Natural killer cell (primary cell): ENCODE results near the gene TPSB2. TPM values are rescaled to one million over a fixed set of nuclear protein-coding genes. Genes with fewer than 3 reads are reported as not detected.

Experiments used
- ATAC-seq, 3 donors: fragments of 150-1000 bp in 2 of 3; fragments of 200-7000 bp in 1 of 3; cut with Tn5 transposase; 1 replicate in 1 of 3; 2 replicates in 2 of 3; pipeline ENCODE4 v1.10.0; 2021; ENCODE audit warnings: mild to moderate bottlenecking in 2 of 3, moderate library complexity in 2 of 3
- DNase-seq, 2 donors: peaks; one replicate each; pipeline versions ENCODE4 v3.0.0 to v3.0.0-alpha.2; 2013 to 2021; ENCODE audit warnings: mixed read lengths in 1 of 2
- H3K27ac ChIP-seq: one replicate; pipeline ENCODE4 v1.5.1; 2013; ENCODE audit warnings: mild to moderate bottlenecking, low read length
- H3K27me3 ChIP-seq: one replicate; pipeline ENCODE4 v1.6.1; 2013; ENCODE audit warnings: low read length; ENCODE audit not compliant: control insufficient read depth, insufficient read depth
- H3K36me3 ChIP-seq: one replicate; pipeline ENCODE4 v1.6.1; 2013; ENCODE audit warnings: low read length; ENCODE audit not compliant: control insufficient read depth, insufficient read depth
- H3K4me1 ChIP-seq: one replicate; pipeline ENCODE4 v1.6.1; 2013; ENCODE audit warnings: low read length; ENCODE audit not compliant: control insufficient read depth, insufficient read depth
- H3K4me3 ChIP-seq: one replicate; pipeline ENCODE4 v1.5.1; 2013; ENCODE audit warnings: low read length
- H3K9me3 ChIP-seq: one replicate; pipeline ENCODE4 v1.6.1; 2013; ENCODE audit warnings: low read length; ENCODE audit not compliant: control insufficient read depth, insufficient read depth
- H3K27ac Mint-ChIP-seq, 2 donors: one replicate each; pipeline ENCODE4 v1.8.0; 2022; ENCODE audit warnings: mild to moderate bottlenecking in 2 of 2, mixed read lengths in 2 of 2, moderate library complexity in 1 of 2
- H3K27me3 Mint-ChIP-seq, 2 donors: one replicate each; pipeline ENCODE4 v1.8.0; 2022; ENCODE audit warnings: low read depth in 2 of 2, mixed read lengths in 2 of 2
- H3K36me3 Mint-ChIP-seq: one replicate; pipeline ENCODE4 v1.8.0; 2022; ENCODE audit warnings: mixed read lengths
- H3K4me1 Mint-ChIP-seq, 2 donors: one replicate each; pipeline ENCODE4 v1.8.0; 2022; ENCODE audit warnings: mixed read lengths in 2 of 2
- H3K4me3 Mint-ChIP-seq: one replicate; pipeline ENCODE4 v1.8.0; 2022; ENCODE audit warnings: mild to moderate bottlenecking, moderate library complexity, mixed read lengths
- H3K9me3 Mint-ChIP-seq, 2 donors: one replicate each; pipeline ENCODE4 v1.8.0; 2022; ENCODE audit warnings: mixed read lengths in 2 of 2
- WGBS: methylation state at CpG from one replicate; pipeline ENCODE4 v1.1.7; 2013; ENCODE audit warnings: missing lambda C conversion rate; ENCODE audit not compliant: insufficient coverage; 5-methylcytosine and 5-hydroxymethylcytosine counted together
- intact Hi-C: fragments of 100-400 bp; cut with micrococcal nuclease; formaldehyde crosslinking; loops from one replicate; pipeline ENCODE4 v1.14.2; 2022
- total RNA-seq, 4 donors: library from RNA; stranded (reverse); fragments of 120-200 nt in 1 of 4; gene quantifications; one replicate each; pipeline versions ENCODE4 v1.2.3 to v1.2.4, GENCODE V29; 2013 to 2022
- TF ChIP-seq, protein P1 (sequence below): fragments of 200-600 bp; IDR thresholded peaks from one replicate; pipeline ENCODE4 v1.8.0; 2022; ENCODE audit warnings: antibody characterized with exemption

TPSB2 gene
- total RNA-seq, 3 donors from 2014 or later (not counting 1 experiment from before 2014, with no cell fraction given) = 12.6 TPM; not detected in 2

DNA sequence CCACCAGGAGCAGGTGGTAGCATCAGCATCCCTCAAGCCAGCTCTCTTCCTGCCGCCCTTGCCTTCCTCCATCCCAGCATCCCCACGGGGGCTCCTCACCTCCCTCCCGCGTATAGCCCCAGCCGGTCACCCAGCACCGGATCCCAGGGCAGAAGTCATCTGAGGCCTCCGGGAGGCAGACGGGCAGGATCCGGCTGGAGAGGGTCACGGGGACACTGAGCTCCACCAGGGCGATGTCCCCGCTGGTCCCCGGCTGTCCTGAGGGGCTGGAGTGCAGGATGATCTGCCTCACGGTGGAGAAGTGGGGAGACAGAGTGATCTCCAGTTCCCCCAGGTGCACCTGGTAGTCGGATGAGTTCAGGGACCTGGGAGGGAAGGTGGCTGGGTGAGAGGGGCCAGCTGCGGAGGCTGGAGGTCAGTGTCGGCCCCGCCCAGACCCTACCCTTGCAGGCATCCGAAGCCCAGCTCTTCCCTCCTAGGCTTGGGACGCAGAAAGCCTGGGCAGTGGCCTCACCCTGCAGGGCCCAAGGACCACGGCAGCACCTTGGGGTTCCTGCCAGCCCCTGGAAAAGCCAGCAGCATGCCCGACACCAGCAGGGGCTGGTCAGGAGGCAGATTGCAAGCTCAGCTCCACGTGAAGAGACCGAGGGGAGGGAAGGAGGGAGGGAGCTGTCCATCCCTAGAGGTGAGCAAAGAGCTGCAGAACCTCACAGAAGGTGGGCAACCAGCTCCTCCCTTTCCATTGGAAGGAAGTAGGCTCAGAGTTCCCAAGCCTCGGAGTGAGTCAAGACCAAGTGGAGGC is 7.2 kb downstream of the TPSB2 start:
- Mint-ChIP-seq H3K9me3 (no peaks in the 10 kb centered on the region), H3K27ac (no peak overlapping the region), H3K4me3 (no peak overlapping the region), H3K4me1 (no peaks in the 10 kb centered on the region), H3K36me3 (no peaks in the 10 kb centered on the region), H3K27me3 (no peaks in the 10 kb centered on the region)
- TF ChIP-seq, protein P1, sequence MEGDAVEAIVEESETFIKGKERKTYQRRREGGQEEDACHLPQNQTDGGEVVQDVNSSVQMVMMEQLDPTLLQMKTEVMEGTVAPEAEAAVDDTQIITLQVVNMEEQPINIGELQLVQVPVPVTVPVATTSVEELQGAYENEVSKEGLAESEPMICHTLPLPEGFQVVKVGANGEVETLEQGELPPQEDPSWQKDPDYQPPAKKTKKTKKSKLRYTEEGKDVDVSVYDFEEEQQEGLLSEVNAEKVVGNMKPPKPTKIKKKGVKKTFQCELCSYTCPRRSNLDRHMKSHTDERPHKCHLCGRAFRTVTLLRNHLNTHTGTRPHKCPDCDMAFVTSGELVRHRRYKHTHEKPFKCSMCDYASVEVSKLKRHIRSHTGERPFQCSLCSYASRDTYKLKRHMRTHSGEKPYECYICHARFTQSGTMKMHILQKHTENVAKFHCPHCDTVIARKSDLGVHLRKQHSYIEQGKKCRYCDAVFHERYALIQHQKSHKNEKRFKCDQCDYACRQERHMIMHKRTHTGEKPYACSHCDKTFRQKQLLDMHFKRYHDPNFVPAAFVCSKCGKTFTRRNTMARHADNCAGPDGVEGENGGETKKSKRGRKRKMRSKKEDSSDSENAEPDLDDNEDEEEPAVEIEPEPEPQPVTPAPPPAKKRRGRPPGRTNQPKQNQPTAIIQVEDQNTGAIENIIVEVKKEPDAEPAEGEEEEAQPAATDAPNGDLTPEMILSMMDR = no peak
- ATAC-seq (no peak), DNase-seq (no peak)
- H3K4me3 ChIP-seq = no peak overlapping the region
- peaks cover 3% of the 10 kb centered on the region for H3K4me1 ChIP-seq
- 75% methylated on average over 25 of the region's 25 CpGs for WGBS
- no peaks in the 10 kb centered on the region for H3K27me3 ChIP-seq
- intact Hi-C loops = no loop called here
- no peak overlapping the region for H3K27ac ChIP-seq
- H3K36me3 ChIP-seq = no peaks in the 10 kb centered on the region
- H3K9me3 ChIP-seq = no peaks in the 10 kb centered on the region

DNA sequence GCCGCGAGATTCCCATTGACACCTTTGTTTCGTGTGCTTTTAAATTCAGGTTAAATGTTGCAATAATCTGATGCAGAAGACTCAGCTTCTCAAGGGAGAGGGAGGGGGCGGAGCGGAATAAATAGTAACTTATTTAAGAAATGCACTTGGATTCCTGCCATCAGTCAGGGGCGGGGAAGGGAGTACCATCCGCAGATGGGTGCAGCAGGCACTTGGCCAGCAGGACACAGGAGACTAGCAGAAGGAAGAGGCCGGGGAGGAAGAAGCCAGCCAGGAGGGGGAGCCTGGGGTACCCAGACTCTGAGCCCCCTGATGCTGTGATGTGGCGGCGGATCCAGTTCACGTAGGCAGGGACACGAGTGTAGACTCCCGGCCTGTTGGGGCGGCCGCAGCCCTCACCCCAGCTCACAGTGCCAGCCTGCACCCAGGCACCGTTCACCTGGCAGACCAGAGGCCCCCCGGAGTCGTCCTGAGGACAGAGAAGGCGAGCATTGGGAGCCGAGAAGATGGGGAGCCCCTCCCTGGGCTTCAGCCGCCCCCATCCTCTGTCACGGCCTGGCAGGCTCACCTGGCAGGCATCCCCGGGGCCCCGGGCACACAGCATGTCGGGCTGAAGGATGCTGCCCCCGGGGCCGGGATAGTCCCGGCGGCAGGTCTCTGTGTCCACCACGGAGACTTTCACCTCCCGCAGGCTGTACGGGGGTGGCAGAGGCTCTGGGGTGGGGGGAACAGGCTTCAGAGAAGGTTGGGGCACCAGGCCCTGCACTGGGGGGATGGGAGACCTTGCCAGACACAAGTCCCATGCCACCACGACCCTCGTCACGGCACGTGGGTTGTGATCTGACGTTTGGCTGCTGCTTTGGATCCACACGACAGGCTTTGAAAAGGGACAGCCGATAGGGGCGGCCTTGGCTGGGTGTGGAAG is 8.1 kb downstream of the TPSB2 start:
- Histone ChIP-seq H3K9me3 (no peaks in the 10 kb centered on the region), H3K27ac (no peak overlapping the region), H3K4me1 (peaks cover 3% of the 10 kb centered on the region), H3K27me3 (no peaks in the 10 kb centered on the region), H3K4me3 (no peak overlapping the region), H3K36me3 (no peaks in the 10 kb centered on the region)
- no peaks in the 10 kb centered on the region for H3K4me1 Mint-ChIP-seq
- no peak for ATAC-seq
- no peaks in the 10 kb centered on the region for H3K9me3 Mint-ChIP-seq
- TF ChIP-seq, protein P1 = no peak
- DNase-seq = no peak
- H3K27ac Mint-ChIP-seq = no peak overlapping the region
- no peaks in the 10 kb centered on the region for H3K27me3 Mint-ChIP-seq
- no peak overlapping the region for H3K4me3 Mint-ChIP-seq
- intact Hi-C loops = no loop called here
- 83% methylated on average over 40 of the region's 40 CpGs for WGBS
- no peaks in the 10 kb centered on the region for H3K36me3 Mint-ChIP-seq

DNA sequence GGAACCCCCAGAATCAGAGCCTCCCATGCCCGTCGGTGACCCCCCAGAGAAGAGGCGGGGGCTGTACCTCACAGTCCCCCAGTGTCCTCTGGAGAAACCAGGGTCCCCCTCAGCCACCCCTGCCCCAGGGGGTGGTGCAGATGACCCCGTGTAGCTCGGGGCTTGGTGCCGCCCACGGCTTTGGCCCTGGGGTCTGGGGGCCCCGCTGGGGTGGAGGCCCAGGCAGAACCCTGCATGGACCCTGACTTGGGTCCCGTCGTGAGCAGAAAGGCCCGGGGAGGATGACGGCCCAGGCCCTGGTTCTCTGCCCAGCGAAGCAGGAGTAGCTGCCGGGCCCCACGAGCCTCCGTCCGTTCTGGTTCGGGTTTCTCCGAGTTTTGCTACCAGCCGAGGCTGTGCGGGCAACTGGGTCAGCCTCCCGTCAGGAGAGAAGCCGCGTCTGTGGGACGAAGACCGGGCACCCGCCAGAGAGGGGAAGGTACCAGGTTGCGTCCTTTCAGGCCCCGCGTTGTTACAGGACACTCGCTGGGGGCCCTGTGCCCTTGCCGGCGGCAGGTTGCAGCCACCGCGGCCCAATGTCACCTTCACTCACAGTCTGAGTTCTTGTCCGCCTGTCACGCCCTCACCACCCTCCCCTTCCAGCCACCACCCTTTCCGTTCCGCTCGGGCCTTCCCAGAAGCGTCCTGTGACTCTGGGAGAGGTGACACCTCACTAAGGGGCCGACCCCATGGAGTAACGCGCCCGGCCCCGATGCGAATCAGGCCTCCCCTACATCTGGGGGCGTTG is 8.9 kb downstream of the TPSB2 start:
- Mint-ChIP-seq H3K27me3 (no peaks in the 10 kb centered on the region), H3K36me3 (no peaks in the 10 kb centered on the region), H3K27ac (no peak overlapping the region), H3K4me1 (peaks cover 0 to 3% of the 10 kb centered on the region in 2 donors), H3K9me3 (no peaks in the 10 kb centered on the region), H3K4me3 (no peak overlapping the region)
- intact Hi-C loops = no loop called here
- TF ChIP-seq, protein P1 = no peak
- no peak for DNase-seq
- Histone ChIP-seq H3K27me3 (no peaks in the 10 kb centered on the region), H3K9me3 (no peaks in the 10 kb centered on the region), H3K4me3 (no peak overlapping the region), H3K4me1 (peaks cover 3% of the 10 kb centered on the region), H3K27ac (no peak overlapping the region), H3K36me3 (no peaks in the 10 kb centered on the region)
- ATAC-seq = no peak
- 84% methylated on average over 48 of the region's 48 CpGs for WGBS
